ENCODE results near the gene HECTD4.

DNA sequence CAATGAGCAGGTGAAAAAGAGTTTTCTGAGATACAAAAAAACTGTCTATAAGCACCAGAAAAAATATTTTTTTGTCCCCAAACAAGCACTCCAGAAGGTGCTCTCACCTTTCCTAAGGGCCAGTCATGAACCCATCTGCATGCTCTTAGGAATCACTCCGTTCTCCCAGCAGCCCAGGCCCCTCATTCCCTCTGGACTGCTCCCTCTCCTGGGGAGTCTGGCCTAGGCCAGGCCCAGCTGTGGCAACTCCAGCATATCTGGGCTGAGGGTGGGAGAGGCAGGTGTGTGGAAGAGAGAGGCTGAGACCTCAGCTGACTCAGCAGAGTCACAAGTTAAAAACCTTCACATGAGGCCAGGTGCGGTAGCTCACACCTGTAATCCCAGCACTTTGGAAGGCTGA lies 202.3 kb downstream of the HECTD4 start:
- TF ChIP-seq, protein P1, sequence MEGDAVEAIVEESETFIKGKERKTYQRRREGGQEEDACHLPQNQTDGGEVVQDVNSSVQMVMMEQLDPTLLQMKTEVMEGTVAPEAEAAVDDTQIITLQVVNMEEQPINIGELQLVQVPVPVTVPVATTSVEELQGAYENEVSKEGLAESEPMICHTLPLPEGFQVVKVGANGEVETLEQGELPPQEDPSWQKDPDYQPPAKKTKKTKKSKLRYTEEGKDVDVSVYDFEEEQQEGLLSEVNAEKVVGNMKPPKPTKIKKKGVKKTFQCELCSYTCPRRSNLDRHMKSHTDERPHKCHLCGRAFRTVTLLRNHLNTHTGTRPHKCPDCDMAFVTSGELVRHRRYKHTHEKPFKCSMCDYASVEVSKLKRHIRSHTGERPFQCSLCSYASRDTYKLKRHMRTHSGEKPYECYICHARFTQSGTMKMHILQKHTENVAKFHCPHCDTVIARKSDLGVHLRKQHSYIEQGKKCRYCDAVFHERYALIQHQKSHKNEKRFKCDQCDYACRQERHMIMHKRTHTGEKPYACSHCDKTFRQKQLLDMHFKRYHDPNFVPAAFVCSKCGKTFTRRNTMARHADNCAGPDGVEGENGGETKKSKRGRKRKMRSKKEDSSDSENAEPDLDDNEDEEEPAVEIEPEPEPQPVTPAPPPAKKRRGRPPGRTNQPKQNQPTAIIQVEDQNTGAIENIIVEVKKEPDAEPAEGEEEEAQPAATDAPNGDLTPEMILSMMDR (conservative IDR thresholded peaks at IDR 0.05) = no peak
- no peak for TF ChIP-seq ZFX (IDR thresholded peaks at IDR 0.05)
